GM18519 (cell line): ENCODE data around the gene COX20.

Experiments
- ATAC-seq: cut with Tn5 transposase; IDR thresholded peaks from one replicate; pipeline ENCODE4 v1.9.1; 2021; ENCODE audit warnings: mild to moderate bottlenecking, moderate library complexity; ENCODE audit not compliant: unreplicated experiment, low FRiP score

The COX20 gene

DNA sequence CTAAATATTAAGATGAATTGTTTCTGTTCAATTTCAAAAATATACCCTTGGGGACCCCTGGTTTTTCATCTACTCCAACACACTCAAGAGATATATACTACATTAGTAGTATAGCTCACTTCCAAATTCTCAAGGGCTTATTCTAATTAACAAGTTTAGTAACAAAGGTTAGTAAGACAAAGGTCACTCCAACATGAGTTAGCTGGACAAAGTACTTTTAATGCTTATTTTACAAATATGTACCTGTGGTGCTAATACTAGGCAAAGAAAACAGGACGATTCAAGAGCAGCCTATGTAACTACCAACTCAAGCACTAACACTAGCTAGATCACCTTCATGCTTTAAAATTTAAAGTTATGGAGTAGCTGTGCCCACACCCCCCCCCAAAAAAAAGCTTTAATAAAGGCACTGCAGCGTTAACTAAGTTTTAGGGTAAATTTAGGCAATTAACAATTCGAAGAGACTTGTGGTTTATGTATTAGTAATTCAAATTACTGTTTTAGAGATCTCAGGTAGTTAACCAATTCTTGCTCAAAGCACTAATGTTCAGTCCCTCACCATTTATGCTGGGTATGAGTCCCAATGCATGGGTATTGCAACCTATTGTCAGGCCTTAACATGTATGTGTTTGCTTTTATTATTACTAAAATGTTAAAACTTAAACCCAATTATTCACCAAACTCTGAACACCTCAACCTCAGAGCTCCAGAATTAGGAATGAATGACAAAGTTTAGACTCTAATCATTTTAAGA lies 14.8 kb downstream of the COX20 start:
- ATAC-seq = no peak

DNA sequence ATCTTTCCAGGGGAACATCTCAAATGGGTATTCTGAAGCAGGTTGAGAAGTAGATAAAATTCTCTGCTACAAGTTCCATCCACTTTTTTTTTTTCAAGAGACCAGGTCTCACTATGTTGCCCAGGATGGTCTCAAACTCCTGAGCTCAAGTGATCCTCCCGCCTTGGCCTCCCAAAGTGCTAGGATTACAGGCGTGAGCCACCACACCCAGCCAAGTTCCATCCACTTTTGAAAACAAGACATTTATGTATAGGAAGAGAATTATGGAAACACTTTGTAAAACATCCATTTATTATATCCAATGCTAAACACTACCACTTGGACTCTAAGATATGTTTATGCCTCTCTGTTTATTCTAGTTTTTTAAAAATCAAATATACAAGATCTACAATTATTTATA lies 15.4 kb downstream of the COX20 start:
- no peak for ATAC-seq

DNA sequence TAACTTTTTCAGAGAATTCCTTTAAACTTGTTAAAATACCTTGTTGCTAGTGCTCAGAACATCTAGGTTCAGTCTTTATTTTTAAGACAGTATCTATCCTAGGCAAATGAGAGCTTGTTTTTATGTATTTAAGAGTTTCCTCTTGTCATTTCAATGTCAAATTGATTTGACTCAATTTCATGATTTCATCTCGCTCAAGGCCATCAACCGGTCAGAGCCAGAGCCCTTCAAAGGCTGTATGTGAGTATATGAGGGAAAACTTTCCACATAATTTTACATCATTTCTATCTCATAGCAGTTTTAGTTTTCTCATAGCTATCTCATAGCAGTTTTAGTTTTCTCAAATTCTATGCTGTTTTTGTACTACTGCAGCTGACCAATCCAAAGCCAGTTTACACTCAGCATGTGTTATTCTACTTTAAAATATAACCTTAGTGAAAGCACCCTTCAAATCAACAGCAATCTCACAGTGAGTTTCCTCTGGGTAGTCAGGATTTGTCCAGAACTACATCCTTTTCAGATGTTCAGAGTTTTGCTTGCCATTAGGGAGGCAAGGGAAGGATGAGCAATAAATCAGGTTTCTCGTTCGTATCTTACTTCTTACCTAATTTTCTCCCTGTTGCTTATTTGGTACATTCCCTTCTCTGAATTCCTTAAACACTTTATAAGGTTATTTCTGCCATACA lies 16.2 kb downstream of the COX20 start:
- no peak for ATAC-seq

DNA sequence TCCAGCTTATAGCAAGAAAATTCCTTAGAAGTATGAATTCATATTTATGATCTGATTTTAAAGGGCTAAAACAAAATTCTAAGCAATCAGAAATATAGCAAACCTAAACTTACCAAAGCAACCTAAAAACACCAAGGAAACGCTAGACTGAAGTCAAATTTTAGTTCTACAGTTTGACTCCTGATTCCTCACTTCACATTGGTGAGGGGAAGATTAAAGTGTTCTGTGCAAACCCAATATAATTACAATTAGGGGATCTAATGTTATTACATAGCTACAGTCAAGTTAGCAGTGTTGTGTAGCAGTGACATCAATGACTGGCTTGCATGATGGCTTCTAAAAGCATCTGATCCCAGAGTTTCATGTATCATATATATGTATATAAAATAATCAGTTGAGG lies 17.2 kb downstream of the COX20 start:
- no peak for ATAC-seq

GRCh38 chr1:244854166-244854565 lies 18.7 kb downstream of the COX20 start:
- no peak for ATAC-seq

DNA sequence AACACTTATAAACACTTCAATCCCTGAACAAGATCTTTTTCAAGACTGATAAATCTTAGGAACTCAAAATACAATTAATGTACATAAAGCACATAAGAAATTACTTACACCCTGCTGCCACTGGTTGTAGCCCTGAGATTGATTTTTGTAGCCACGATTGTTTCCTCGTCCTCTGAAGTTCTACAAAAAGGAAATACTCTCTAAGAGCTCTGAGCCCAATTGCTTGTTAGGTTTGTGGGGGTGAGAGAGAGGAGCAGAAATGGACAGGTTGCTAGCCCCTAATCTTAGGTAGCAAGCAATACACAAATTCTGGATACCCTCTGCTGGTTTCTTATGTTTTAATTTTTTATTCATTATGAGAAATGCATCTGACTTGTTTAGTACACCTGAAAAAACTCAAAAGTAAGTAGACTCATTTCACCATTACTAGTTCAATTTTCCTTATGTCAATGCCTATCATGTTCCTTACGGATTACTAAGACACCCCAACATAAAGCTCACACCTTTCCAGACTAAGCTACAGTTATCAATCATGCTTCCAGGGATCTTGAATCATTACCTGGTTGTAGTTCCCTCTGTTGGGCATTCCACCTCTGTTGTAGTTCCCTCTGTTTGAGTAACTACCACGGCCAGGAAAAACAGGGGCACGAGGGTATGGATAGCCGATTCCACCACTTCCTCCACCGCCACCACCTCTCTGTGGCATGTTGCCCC lies 19.6 kb downstream of the COX20 start:
- no peak for ATAC-seq

DNA sequence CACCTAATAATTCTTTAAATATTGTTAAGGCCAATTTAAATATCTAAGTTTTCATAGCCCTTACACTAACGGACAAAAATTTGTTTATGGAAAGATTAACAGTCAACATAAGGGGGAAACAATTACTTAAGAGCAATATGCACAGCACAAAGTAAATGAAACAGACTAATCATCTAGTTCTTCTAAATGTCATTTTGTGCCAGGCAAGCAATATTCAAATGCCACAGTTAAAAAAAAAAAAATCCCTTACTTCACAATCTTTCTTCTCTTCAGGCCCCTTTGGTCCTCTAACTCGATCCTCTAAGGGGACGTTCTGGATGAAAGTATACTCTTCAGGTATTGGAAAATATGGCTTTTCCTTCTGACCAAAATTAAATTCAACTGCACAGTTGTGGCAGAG lies 22.3 kb downstream of the COX20 start:
- ATAC-seq = no peak

- ATAC-seq = no peak
Observed at GRCh38 chr1:244858357-244858756, 22.9 kb downstream of the COX20 start.

- no peak for ATAC-seq
Observed at GRCh38 chr1:244860078-244860477, 24.6 kb downstream of the COX20 start.

- no peak for ATAC-seq
Observed at GRCh38 chr1:244860914-244861610, 25.6 kb downstream of the COX20 start.

DNA sequence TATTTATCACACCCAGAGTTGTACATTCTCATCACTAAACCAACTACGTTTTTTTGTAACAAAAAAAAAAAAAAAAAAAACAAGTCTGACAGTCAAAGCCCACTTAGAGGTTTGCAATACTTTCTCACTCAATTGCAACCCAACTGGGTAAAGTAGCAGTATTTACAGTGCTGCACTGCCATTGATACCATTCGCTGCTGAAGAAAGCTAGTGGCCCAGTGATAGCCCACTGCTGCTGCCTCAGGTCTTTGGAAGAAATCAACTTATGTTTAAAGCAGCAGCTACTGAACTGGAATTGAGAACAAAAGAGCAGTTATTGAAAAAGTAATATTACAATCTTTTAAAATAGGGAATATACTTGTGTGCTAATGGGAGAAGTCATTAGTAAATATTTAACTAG lies 26.2 kb downstream of the COX20 start:
- ATAC-seq = no peak

- ATAC-seq = no peak
Observed at GRCh38 chr1:244862354-244862698, 26.9 kb downstream of the COX20 start.

DNA sequence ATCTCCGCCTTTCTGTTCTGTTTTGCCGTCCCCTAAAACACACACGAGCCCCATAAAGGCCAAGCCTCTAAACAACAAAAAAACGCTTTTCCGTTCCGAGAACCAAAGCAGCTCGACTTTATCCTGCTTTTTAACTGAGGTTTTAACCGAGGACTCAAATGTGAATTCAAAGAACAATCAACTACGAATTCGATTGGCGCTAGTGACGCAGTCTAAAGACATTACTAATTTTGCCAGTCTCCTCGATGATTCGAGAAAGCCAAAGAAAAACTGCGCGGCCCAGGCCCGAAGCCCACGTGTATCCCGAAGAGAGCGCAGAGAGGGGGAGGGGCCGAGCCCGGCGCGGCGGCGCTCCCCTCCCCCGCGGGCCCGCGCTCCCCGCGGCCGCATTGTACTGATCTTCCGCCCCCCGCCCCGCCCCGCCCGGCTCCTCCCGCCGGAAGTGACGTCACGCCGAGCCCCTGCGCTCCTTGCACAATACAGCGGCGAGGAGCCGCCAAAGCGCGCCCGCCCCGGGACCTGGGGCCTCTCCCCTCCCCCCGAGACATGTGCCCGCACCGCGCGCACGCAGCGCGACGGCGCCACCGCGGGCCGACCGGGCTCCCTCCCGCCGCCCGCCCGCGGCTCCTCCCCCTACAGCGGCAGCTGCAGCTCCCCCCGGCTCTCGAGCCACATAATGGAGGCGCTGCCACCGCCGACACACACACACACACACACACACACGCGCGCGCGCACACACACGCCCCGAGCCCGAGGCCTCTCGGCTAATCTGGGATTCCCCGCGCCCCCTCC lies 27.4 kb downstream of the COX20 start:
- peak; percentile 48 for ATAC-seq

DNA sequence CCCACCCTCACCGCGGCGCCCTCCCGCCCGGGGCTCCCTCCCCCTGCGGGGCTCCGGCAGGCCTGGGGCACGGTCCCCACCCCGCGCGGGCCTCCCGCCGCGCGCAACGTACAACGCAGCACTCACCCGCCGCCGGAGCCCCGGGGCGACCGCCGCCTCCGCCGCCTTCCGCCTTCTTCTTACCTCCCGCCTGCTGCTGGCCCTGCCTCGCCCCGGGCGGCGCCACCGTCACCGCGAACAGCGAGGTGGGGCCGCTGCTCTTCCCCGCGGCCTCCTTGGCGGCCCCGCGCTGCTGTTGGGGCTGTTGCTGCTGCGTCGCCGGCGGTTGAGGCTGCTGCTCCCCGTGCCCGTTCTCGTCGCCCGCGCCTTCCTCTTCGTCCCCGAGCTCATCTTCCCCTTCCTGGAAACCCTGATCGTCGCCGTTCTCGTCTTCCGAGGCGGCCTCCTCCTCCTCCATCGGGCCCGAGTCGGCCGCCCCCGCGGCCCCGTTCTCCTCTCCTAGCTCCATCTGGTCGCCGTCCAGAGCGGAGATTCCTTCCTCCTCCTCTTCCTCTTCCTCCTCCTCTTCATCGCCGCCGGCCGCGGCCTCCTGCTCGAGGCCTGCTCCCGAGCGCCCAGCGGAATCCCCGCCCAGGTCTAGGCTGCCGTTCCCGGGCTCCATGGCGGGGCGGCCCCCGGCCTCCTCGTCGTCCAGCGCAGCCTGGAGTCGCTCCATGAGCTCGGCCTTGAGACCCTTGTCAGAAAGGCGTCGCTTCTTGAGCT lies 28.2 kb downstream of the COX20 start:
- no peak for ATAC-seq

DNA sequence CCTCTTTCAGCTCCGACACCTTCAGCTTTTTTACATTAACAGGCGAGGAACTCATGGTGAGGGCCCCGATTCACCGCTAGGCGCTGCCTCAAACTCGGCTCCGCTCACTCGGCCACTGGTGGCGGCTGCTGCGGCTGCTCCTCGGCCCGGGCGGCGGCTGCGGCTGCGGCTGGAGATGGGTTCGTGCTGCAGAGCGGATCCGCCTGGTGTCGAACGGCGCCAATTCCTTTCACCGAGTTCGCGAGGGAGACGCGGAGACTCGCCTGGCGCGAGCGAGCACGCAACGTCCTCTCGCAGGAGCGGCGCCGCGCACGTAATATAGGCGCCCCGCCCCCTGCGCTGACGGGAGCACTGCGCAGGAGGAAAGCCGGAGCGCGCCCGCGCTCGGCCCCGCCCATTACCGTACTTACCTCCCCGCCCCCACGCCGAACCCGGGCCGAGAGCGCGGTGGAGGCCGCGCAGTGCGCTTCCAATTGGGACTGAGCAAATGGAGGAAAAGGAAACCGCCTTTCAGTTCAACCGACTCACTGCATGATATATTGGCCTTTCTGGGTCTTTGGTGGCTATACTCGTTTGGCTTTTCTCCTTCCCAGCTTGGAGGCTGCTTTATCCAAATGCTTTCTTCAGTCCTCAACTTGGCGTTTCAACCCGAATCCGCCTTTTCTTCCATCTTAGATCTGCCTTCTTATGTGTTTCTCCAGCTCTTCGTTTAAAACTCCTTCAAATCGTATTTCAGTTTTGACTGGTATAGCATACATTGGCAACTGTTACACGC lies 29.0 kb downstream of the COX20 start, which contains the start of gene HNRNPU:
HNRNPU (minus strand) TSS at position 291 of the 775 bp plus-strand sequence; CDS start at position 55, 236 bp downstream.
- peak; percentile 60 for ATAC-seq

GRCh38 chr1:244865028-244865371 lies 29.5 kb downstream of the COX20 start:
- no peak for ATAC-seq

DNA sequence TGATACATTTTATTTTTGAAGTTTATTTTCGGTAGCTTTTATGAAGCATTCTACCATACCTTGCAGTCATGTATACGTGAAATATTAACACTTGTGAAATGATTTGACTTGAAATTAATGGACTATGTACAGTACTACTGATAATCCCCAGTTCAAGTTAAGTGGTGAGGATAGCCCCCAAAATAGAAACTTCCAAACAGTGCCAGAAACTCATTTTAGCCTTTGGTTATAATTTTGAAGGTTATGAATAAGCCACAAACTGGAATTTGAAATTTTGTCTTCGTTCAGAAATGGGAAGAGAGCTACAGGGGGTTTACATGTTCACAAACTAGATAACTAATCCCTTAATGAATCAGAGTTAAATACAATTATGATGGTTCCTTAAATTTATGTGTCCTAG lies 30.4 kb downstream of the COX20 start:
- ATAC-seq = no peak

DNA sequence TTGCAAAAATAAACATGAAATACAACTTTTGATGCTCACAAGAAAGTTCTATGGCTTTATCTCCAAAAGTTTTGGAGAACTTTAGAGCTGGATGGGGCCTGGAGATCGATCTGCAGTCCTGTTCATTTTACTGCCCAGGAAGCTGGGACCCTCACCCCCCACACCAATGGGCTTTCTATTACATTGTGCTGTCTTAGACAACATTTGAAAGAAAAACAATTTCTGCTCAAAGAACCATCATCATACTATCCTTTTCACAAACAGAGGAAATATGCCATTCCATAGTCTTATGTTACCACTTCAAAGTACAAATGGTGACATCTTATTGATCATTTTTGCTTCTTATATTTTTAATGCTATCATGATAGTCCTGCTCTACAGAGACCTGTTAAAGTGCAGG lies 30.9 kb downstream of the COX20 start:
- no peak for ATAC-seq
